Activated naive CD8-positive, alpha-beta T cell treated with anti-CD3 and anti-CD28 coated beads, Interleukin-2, amount 10 ng/mL, durations not matched to agents 7 days and 5 days (primary cell): ENCODE data around the gene NUPR2. TPM values are rescaled to one million over a fixed set of nuclear protein-coding genes. Genes with fewer than 3 reads are reported as not detected.
A peak's percentile ranks its signal among the peaks of the same experiment; 100 is the strongest.
"Not testable (repeated sequence)": the region's sequence is repeated elsewhere in the genome, so short reads cannot be mapped to it uniquely, and the experiment has no call there.

Experiments used
- ATAC-seq: fragments of 150-1000 bp; cut with Tn5 transposase; one replicate; pipeline ENCODE4 v1.10.0; 2021; ENCODE audit warnings: low read depth, moderate library complexity
- POLR2A ChIA-PET: fragments of 350-600 bp; sonication (Branson Sonifier 250); formaldehyde crosslinking; loops from one replicate; lab custom pipeline; 2021; ENCODE audit warnings: antibody characterized with exemption; lab: Charles Lee
- DNase-seq: peaks from one replicate; pipeline ENCODE4 v3.0.0; 2021
- H3K27ac Mint-ChIP-seq: one replicate; pipeline ENCODE4 v1.8.0; 2022; ENCODE audit warnings: mild to moderate bottlenecking, mixed read lengths
- H3K27me3 Mint-ChIP-seq: one replicate; pipeline ENCODE4 v1.8.0; 2022; ENCODE audit warnings: mild to moderate bottlenecking, moderate library complexity, mixed read lengths
- H3K36me3 Mint-ChIP-seq: one replicate; pipeline ENCODE4 v1.8.0; 2021; ENCODE audit warnings: mild to moderate bottlenecking, mixed read lengths
- H3K4me1 Mint-ChIP-seq: one replicate; pipeline ENCODE4 v1.8.0; 2021; ENCODE audit warnings: mixed read lengths
- H3K4me3 Mint-ChIP-seq: one replicate; pipeline ENCODE4 v1.8.0; 2022; ENCODE audit warnings: mild to moderate bottlenecking, moderate library complexity, mixed read lengths
- H3K9me3 Mint-ChIP-seq: one replicate; pipeline ENCODE4 v1.8.0; 2021; ENCODE audit warnings: mixed read lengths
- total RNA-seq, 2 experiments: library from RNA; stranded (reverse); gene quantifications; one replicate each; pipeline ENCODE4 v1.2.3, GENCODE V29; 2021

NUPR2 gene
- total RNA-seq, 2 experiments from 2014 or later: not detected

GRCh38 chr7:56099653-56100052 lies 16.6 kb downstream of the NUPR2 start:
- DNase-seq (no peak), ATAC-seq (no peak)
- H3K27me3 Mint-ChIP-seq: no peaks in the 10 kb centered on the region
- POLR2A ChIA-PET: no interaction called here
- H3K27ac Mint-ChIP-seq: no peak overlapping the region
- no peak overlapping the region for H3K4me3 Mint-ChIP-seq
- no peaks in the 10 kb centered on the region for H3K9me3 Mint-ChIP-seq
- H3K4me1 Mint-ChIP-seq: peaks cover 7% of the 10 kb centered on the region
- peaks cover 28% of the 10 kb centered on the region for H3K36me3 Mint-ChIP-seq

GRCh38 chr7:56098187-56099008 lies 17.8 kb downstream of the NUPR2 start:
- not testable (repeated sequence) for H3K27me3 Mint-ChIP-seq, H3K4me1 Mint-ChIP-seq, DNase-seq, H3K9me3 Mint-ChIP-seq, ATAC-seq, H3K4me3 Mint-ChIP-seq, H3K27ac Mint-ChIP-seq
- peaks cover 25% of the 10 kb centered on the region for H3K36me3 Mint-ChIP-seq
- POLR2A ChIA-PET: interaction anchor here (0.7 to 1.1 kb wide), 2 partner anchors 47 to 440 kb away, joined by 3 read pairs; partner anchors contain the start of genes CCT6A and PSPH

- POLR2A ChIA-PET: interaction anchor here (1.1 kb wide), 1 partner anchor 46 kb away, joined by 3 read pairs; the partner anchor contains the start of genes CCT6A and PSPH
- DNase-seq (no peak), ATAC-seq (no peak)
- H3K27me3 Mint-ChIP-seq: no peaks in the 10 kb centered on the region
- no peak overlapping the region for H3K27ac Mint-ChIP-seq
- no peak overlapping the region for H3K4me3 Mint-ChIP-seq
- H3K36me3 Mint-ChIP-seq: peaks cover 23% of the 10 kb centered on the region
- peaks cover 3% of the 10 kb centered on the region for H3K4me1 Mint-ChIP-seq
- H3K9me3 Mint-ChIP-seq: no peaks in the 10 kb centered on the region
Measured at GRCh38 chr7:56097700-56098099, 18.5 kb downstream of the NUPR2 start.

GRCh38 chr7:56092789-56093531 lies 23.3 kb downstream of the NUPR2 start, which contains the start of gene PHKG1:
Gene PHKG1, minus strand, starts transcription at chr7:56092952. Its CDS starts 4,011 bp downstream, at chr7:56088941.
- Mint-ChIP-seq H3K27ac (no peak within 1 kb of the TSS), H3K4me3 (no peak within 1 kb of the TSS), H3K27me3 (no peaks in the 10 kb centered on the region), H3K9me3 (no peaks in the 10 kb centered on the region), H3K4me1 (peaks cover 3% of the 10 kb centered on the region), H3K36me3 (peaks cover 10% of the 10 kb centered on the region)
- POLR2A ChIA-PET: interaction anchor here (1.0 kb wide), 1 partner anchor 29 kb away, joined by 6 read pairs; the partner anchor contains the start of gene SUMF2
- no peak for ATAC-seq
- DNase-seq: no peak

- POLR2A ChIA-PET: interaction anchor here (1.0 kb wide), 1 partner anchor 28 kb away, joined by 6 read pairs; the partner anchor contains the start of gene SUMF2
Measured at GRCh38 chr7:56092388-56092787, 23.8 kb downstream of the NUPR2 start.

GRCh38 chr7:56091591-56091990 lies 24.6 kb downstream of the NUPR2 start:
- H3K36me3 Mint-ChIP-seq: peaks cover 7% of the 10 kb centered on the region
- H3K27ac Mint-ChIP-seq: no peak overlapping the region
- DNase-seq (no peak), ATAC-seq (no peak)
- no peak overlapping the region for H3K4me3 Mint-ChIP-seq
- H3K9me3 Mint-ChIP-seq: no peaks in the 10 kb centered on the region
- peaks cover 3% of the 10 kb centered on the region for H3K4me1 Mint-ChIP-seq
- H3K27me3 Mint-ChIP-seq: no peaks in the 10 kb centered on the region
- POLR2A ChIA-PET: no interaction called here

More at GRCh38 chr7:56092388-56092787, 23.8 kb downstream of the NUPR2 start:
- DNase-seq, H3K4me1 Mint-ChIP-seq, H3K27me3 Mint-ChIP-seq, ATAC-seq, H3K4me3 Mint-ChIP-seq, H3K9me3 Mint-ChIP-seq, H3K36me3 Mint-ChIP-seq, H3K27ac Mint-ChIP-seq: not testable (repeated sequence)

GRCh38 chr7:56087445-56087844 lies 28.8 kb downstream of the NUPR2 start:
- POLR2A ChIA-PET: interaction anchor here (0.7 kb wide), 1 partner anchor 123 kb away, joined by 5 read pairs; no protein-coding TSS in a partner anchor

GRCh38 chr7:56086761-56087160 lies 29.5 kb downstream of the NUPR2 start:
- Mint-ChIP-seq H3K27ac (no peak overlapping the region), H3K36me3 (peaks cover 4% of the 10 kb centered on the region), H3K27me3 (no peaks in the 10 kb centered on the region), H3K4me1 (no peaks in the 10 kb centered on the region), H3K4me3 (no peak overlapping the region), H3K9me3 (no peaks in the 10 kb centered on the region)
- POLR2A ChIA-PET: no interaction called here
- no peak for ATAC-seq
- DNase-seq: no peak

More at GRCh38 chr7:56087445-56087844, 28.8 kb downstream of the NUPR2 start:
- DNase-seq (no peak), ATAC-seq (no peak)
- no peak overlapping the region for H3K27ac Mint-ChIP-seq
- no peak overlapping the region for H3K4me3 Mint-ChIP-seq
- peaks cover 4% of the 10 kb centered on the region for H3K36me3 Mint-ChIP-seq
- no peaks in the 10 kb centered on the region for H3K4me1 Mint-ChIP-seq
- no peaks in the 10 kb centered on the region for H3K27me3 Mint-ChIP-seq
- no peaks in the 10 kb centered on the region for H3K9me3 Mint-ChIP-seq

- peaks cover 4% of the 10 kb centered on the region for H3K36me3 Mint-ChIP-seq
- H3K27ac Mint-ChIP-seq: no peak overlapping the region
- no peaks in the 10 kb centered on the region for H3K27me3 Mint-ChIP-seq
Measured at GRCh38 chr7:56083150-56083785, 32.9 kb downstream of the NUPR2 start.

GRCh38 chr7:56081626-56082340 lies 34.4 kb downstream of the NUPR2 start:
- POLR2A ChIA-PET: interaction anchor here (0.7 kb wide), 1 partner anchor 18 kb away, joined by 3 read pairs; the partner anchor contains the start of gene SUMF2
- Mint-ChIP-seq H3K9me3 (no peaks in the 10 kb centered on the region), H3K4me3 (no peak overlapping the region), H3K27me3 (no peaks in the 10 kb centered on the region), H3K4me1 (no peaks in the 10 kb centered on the region), H3K27ac (no peak overlapping the region), H3K36me3 (peaks cover 4% of the 10 kb centered on the region)
- peak; percentile 20 for DNase-seq
- ATAC-seq: no peak

More at GRCh38 chr7:56083150-56083785, 32.9 kb downstream of the NUPR2 start:
- DNase-seq (no peak), ATAC-seq (no peak)
- no peaks in the 10 kb centered on the region for H3K4me1 Mint-ChIP-seq
- POLR2A ChIA-PET: no interaction called here
- H3K4me3 Mint-ChIP-seq: no peak overlapping the region
- no peaks in the 10 kb centered on the region for H3K9me3 Mint-ChIP-seq

GRCh38 chr7:56080726-56081435 lies 35.3 kb downstream of the NUPR2 start:
- not testable (repeated sequence) for H3K36me3 Mint-ChIP-seq, H3K4me3 Mint-ChIP-seq, H3K9me3 Mint-ChIP-seq, H3K27me3 Mint-ChIP-seq, DNase-seq, H3K4me1 Mint-ChIP-seq, H3K27ac Mint-ChIP-seq, ATAC-seq
- POLR2A ChIA-PET: interaction anchor here (0.7 kb wide), 1 partner anchor 15 kb away, joined by 3 read pairs; no protein-coding TSS in a partner anchor
